Muscle of leg (tissue), 11 donors: ENCODE data around the gene TMEM109. TPM values are rescaled to one million over a fixed set of nuclear protein-coding genes. Genes with fewer than 3 reads are reported as not detected.

Experiments used
- DNase-seq: peaks from one replicate; pipeline ENCODE4 v3.0.0; 2013
- H3K27ac ChIP-seq: one replicate; pipeline ENCODE4 v1.5.1; 2013; ENCODE audit warnings: mild to moderate bottlenecking, low read length, control low read depth
- H3K27me3 ChIP-seq: one replicate; pipeline ENCODE4 v1.6.1; 2013; ENCODE audit warnings: low read length; ENCODE audit not compliant: control insufficient read depth, insufficient read depth
- H3K36me3 ChIP-seq: one replicate; pipeline ENCODE4 v1.6.1; 2013; ENCODE audit warnings: low read length; ENCODE audit not compliant: control insufficient read depth, insufficient read depth
- H3K4me1 ChIP-seq: one replicate; pipeline ENCODE4 v1.6.1; 2013; ENCODE audit warnings: low read length; ENCODE audit not compliant: control insufficient read depth, insufficient read depth
- H3K4me3 ChIP-seq: one replicate; pipeline ENCODE4 v1.5.1; 2013; ENCODE audit warnings: low read length, control low read depth
- H3K9me3 ChIP-seq: replicated peaks from 2 replicates; pipeline ENCODE4 v1.6.1; 2013; ENCODE audit warnings: low read depth, low read length; ENCODE audit not compliant: control insufficient read depth
- WGBS: methylation state at CpG from one replicate; pipeline ENCODE4 v1.1.5; 2013; ENCODE audit warnings: missing lambda C conversion rate; ENCODE audit not compliant: insufficient coverage; 5-methylcytosine and 5-hydroxymethylcytosine counted together
- polyA plus RNA-seq, 8 donors: library from polyadenylated mRNA; unstranded; fragments of 120-200 nt; gene quantifications; one replicate each; pipeline versions ENCODE4 v1.2.1 to v1.2.3, GENCODE V29; 2013; ENCODE audit warnings: inconsistent platforms in 1 of 8, low replicate concordance in 1 of 8; ENCODE audit not compliant: insufficient read length in 8 of 8, insufficient read depth in 1 of 8
- total RNA-seq: library from RNA; stranded (reverse); fragments of 120-200 nt; gene quantifications from one replicate; pipeline ENCODE4 v1.2.4, GENCODE V29; 2013

The TMEM109 gene
- total and polyA plus RNA-seq, 9 donors: 33.3 to 118 (median 110) TPM

DNA sequence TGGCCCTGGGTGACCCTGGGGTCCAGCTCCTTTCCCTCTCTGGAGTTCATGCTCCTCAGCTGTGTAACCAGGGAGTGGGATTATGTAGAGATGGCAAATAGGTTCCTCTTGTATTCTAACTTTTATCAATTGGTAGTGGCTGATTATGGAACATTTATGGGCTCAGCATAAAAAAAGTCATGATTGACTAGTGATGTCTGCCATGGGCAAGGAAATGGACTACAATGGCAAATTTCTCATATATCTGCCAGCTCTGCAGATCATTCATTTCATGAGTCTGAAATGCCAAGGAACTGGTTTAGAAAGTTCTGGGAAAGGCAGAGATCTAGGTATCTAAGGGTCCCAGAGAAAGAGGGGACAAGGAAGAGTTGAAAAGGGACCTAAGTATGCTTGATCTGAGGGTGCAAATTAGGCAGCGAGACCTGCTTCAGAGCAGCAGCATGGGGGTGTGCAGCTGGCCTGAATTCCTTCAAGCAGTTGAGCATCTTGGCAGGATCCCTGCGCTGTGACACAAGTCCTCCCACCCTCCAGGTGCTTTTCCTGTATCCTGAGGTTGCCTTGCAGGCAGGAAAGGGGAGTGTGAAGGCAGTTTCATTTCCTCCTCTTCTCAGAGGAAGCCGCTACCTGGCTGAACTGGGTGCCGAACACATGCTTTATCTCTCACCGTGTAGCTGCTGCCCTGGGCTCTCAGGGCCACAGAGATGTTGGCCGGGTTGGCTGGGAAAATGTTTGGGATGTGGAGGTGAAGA, 27.6 kb downstream of the TMEM109 start:
- Histone ChIP-seq H3K4me3 (no peak overlapping the region), H3K9me3 (no peaks in the 10 kb centered on the region), H3K27ac (no peak overlapping the region), H3K4me1 (peaks cover 11% of the 10 kb centered on the region), H3K36me3 (peaks cover 32% of the 10 kb centered on the region), H3K27me3 (peaks cover 2% of the 10 kb centered on the region)
- WGBS: 85% methylated on average over 2 of the region's 6 CpGs
- DNase-seq: no peak

DNA sequence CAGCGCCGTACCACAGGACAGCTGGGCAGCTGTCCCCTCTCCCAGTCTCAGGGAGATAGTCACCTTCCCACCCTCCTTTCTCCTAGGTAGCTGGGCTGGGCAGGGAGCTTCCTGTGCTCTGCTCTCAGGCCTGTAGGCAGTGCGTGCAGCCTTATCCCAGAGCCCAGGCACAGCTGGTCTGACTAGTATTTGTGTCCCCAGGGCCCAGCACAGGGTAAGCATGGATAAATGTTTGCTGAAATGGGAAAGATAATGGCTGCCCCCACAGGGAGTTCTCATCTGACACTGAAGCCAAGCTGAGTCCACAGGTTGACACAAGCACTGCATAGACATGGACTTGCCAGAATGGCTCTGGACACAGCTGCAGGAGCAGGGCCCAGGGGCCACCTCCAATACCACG, 28.3 kb downstream of the TMEM109 start:
- H3K27ac ChIP-seq: no peak overlapping the region

DNA sequence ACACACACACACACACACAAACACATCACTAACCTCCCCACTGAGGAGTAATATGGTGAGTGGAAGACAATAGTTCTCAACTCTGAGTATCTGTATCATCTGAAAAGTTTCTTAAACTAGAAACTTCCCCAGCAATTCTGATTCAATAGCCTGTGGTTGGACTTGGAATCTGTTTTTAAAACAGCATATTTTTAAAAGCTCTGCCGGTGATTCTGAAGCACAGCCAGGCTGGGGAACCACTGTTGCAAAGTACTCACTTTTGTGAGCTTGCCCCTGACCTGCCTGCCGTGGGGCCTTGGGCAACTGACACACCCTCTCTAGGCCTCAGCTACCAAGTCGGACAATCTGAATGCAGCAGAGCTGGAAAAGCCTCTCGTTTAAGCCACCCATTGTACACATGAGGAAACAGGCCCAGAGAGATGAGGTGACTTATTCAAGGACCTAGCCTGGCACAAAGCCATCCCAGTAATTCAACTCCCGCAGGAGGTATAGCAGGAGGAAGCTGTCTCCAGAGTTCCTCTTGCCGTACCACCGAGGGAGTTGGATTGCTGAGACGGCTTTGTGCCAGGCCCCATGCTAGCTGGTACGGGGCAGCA, 29.1 kb downstream of the TMEM109 start:
- Histone ChIP-seq H3K27ac (no peak overlapping the region), H3K36me3 (peaks cover 22% of the 10 kb centered on the region), H3K4me3 (no peak overlapping the region), H3K27me3 (peaks cover 2% of the 10 kb centered on the region), H3K4me1 (peaks cover 14% of the 10 kb centered on the region), H3K9me3 (no peaks in the 10 kb centered on the region)
- 20% methylated on average over 2 of the region's 9 CpGs for WGBS
- DNase-seq: no peak

More for the DNA sequence above, 28.3 kb downstream of the TMEM109 start:
- 78% methylated on average over 3 of the region's 4 CpGs for WGBS
- H3K9me3 ChIP-seq: no peaks in the 10 kb centered on the region
- peaks cover 9% of the 10 kb centered on the region for H3K4me1 ChIP-seq
- no peak overlapping the region for H3K4me3 ChIP-seq
- H3K36me3 ChIP-seq: peaks cover 27% of the 10 kb centered on the region
- no peak for DNase-seq
- peaks cover 2% of the 10 kb centered on the region for H3K27me3 ChIP-seq

DNA sequence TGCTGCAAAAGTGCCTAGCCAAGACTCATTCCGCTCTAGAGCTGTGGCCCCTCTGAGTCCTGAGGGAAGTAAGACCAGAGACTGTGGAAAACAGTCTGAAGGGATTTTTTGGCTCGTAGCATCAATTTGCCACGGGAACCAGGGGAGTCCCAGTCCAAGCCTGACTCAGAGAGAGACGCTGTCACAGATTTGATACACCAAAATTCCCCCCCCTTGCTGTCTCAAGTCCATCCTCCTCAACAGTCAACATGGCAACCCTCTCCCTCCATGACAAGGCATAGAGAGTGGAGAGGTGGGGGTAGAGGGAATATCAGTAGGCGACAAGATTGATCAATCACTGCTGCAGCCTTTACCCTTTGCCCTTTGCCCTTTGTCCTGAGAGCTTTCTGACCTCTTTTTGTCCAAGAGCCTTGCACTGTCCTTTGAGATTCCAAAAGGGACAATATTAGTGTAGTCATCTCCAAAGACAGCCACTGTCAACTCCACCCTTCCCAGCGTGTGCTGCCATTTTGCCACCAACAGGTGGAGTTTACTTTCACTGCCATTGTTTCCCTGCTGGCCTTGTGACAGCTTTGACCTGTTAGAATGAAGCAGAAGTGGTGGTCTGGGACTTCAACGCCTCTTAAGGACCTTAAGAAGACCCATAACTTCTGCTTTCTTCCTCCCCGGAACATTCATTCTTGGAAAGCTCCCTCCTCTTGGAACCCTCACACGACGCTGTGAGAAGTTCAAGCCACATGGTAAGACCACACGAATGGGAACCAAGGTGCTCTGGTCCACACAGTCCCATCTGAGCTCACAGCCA, 30.7 kb downstream of the TMEM109 start:
- H3K36me3 ChIP-seq: peaks cover 16% of the 10 kb centered on the region

DNA sequence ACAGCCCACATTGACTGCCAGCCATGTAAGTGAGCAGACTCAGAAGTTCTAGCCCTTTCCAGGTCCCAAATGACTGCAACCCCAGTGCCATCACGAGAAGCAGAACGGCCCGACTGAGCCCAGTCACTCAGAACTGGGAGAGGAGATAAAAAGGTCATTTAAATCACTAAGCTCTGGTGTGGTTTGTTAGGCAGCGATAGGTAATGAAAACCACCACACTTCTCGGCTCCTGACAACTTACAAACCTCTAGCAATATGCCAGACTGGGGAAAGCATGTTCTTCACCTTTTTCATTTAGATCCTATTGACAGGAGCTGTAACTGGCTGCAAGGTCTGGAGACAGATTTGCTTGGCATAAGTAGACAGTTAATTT, 31.3 kb downstream of the TMEM109 start:
- Histone ChIP-seq H3K9me3 (no peaks in the 10 kb centered on the region), H3K4me1 (peaks cover 22% of the 10 kb centered on the region), H3K27ac (no peak overlapping the region), H3K27me3 (peaks cover 2% of the 10 kb centered on the region), H3K4me3 (no peak overlapping the region), H3K36me3 (peaks cover 14% of the 10 kb centered on the region)
- DNase-seq: no peak
- WGBS: 85% methylated on average over 4 of the region's 5 CpGs

More for the DNA sequence above, 30.7 kb downstream of the TMEM109 start:
- no peaks in the 10 kb centered on the region for H3K9me3 ChIP-seq
- peaks cover 2% of the 10 kb centered on the region for H3K27me3 ChIP-seq
- 73% methylated on average over 7 of the region's 11 CpGs for WGBS
- H3K4me3 ChIP-seq: no peak overlapping the region
- H3K27ac ChIP-seq: no peak overlapping the region
- H3K4me1 ChIP-seq: peaks cover 19% of the 10 kb centered on the region
- no peak for DNase-seq

DNA sequence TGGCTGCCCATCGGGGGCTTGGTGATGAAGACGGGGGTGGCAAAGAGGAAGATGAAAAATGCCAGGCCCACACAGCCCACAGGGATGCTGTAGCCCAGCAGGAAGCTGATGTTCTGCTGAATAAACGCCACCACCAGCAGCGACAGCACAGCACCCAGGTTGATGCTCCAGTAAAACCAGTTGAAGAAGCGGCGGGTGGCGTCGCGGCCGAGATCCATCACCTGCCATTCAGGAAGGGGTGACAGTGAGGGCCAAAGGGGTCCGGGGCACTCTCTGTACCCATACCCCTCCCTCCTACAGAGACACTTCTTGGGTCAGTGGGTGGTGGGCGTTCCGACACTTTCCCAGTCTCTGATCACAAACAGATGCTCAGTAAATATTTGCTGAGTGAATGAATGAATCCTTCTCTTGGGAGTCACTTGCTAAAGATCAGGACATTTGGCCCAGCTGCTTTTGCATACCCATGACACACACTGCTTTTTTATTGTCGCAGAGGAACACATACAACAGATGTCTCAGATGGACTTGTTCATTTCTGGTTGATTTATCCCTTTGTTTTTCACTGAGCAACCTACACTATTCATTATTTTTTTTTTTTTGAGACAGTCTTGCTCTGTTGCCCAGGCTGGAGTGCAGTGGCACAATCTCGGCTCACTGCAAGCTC, 32.8 kb downstream of the TMEM109 start:
- H3K9me3 ChIP-seq: no peaks in the 10 kb centered on the region
- peaks cover 8% of the 10 kb centered on the region for H3K27me3 ChIP-seq
- DNase-seq: peak; percentile 55
- peaks cover 32% of the 10 kb centered on the region for H3K4me1 ChIP-seq
- H3K4me3 ChIP-seq: no peak overlapping the region
- peaks cover 10% of the 10 kb centered on the region for H3K36me3 ChIP-seq
- 49% methylated on average over 3 of the region's 15 CpGs for WGBS
- no peak overlapping the region for H3K27ac ChIP-seq

DNA sequence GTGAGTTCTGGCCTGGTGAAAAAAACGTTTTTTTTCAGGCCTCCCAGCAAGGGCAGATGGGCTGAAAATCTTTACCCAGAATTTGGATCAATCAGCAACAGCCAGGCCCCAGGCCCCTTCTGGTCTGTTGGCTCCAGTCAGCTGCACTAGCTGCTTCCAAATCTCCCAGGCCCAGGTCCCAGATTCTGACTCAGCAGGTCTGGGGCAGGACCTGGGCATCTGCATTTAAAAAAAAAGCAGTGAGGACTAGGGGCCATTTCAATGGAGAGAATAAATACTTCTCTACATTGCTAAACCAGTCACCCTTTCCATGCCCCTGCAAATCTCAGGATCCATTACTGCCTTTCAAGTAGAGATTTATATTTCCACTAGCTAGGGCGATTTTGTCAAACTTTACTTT, 33.7 kb downstream of the TMEM109 start:
- WGBS: 0% methylated on average over 1 of the region's 2 CpGs
- peaks cover 8% of the 10 kb centered on the region for H3K36me3 ChIP-seq
- peak; percentile 41 for DNase-seq
- H3K4me1 ChIP-seq: peaks cover 40% of the 10 kb centered on the region
- no peaks in the 10 kb centered on the region for H3K9me3 ChIP-seq
- peak overlapping the region; percentile 62 for H3K27ac ChIP-seq
- H3K4me3 ChIP-seq: no peak overlapping the region
- peaks cover 10% of the 10 kb centered on the region for H3K27me3 ChIP-seq

DNA sequence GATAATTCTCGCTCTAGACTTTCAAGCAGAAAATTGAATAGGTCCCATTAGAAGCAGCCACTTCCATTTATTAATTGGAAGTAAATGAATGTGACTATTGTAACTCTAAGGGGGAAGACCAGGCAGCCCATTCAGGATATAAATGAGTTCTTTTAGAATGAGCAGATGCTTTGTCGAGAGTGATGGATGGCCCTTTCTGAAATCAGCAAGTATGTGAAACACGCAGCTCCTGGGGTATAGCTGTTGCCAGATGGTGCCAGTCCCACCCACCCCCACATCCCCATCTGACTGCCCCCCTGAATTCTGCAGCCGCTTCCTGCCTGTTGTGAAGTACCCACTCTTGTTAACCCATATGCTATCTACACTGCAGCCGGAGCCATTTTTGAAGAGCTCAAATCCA, 34.3 kb downstream of the TMEM109 start:
- no peak for DNase-seq
- H3K27me3 ChIP-seq: peaks cover 10% of the 10 kb centered on the region
- H3K9me3 ChIP-seq: no peaks in the 10 kb centered on the region
- no peak overlapping the region for H3K4me3 ChIP-seq
- H3K4me1 ChIP-seq: peaks cover 39% of the 10 kb centered on the region
- WGBS: 79% methylated on average over 2 of the region's 5 CpGs
- H3K27ac ChIP-seq: peak overlapping the region; percentile 38
- H3K36me3 ChIP-seq: peaks cover 8% of the 10 kb centered on the region

DNA sequence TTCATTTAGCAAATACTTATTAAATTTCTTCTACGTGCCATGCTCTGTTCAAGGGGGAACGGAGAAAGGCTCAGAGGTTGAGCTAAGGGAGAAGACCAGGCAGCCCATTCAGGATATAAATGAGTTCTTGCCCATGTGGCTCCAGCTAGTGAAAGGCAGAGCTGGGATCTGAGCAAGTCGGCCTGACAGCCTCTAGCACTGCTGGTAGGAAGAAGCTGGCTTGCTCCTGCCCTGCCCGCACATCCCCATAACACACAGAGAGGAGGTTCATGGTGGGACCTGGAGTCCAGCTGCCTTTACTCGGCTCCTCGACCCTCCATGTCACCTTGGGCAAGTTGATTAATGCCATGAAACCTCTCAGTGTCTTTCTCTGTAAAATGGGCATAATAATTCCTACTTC, 36.1 kb downstream of the TMEM109 start:
- no peak for DNase-seq
- Histone ChIP-seq H3K4me1 (peaks cover 42% of the 10 kb centered on the region), H3K9me3 (no peaks in the 10 kb centered on the region), H3K36me3 (peaks cover 4% of the 10 kb centered on the region), H3K4me3 (peak overlapping the region; percentile 42), H3K27me3 (peaks cover 10% of the 10 kb centered on the region), H3K27ac (no peak overlapping the region)
- 50% methylated on average over 2 of the region's 6 CpGs for WGBS
